HG02798 (cell line): ENCODE measurements around the gene BCAS3.

ENCODE experiments used
- ATAC-seq: cut with Tn5 transposase; IDR thresholded peaks from one replicate; pipeline ENCODE4 v1.9.1; 2021; ENCODE audit warnings: mild to moderate bottlenecking; ENCODE audit not compliant: unreplicated experiment, poor library complexity

Gene BCAS3

GRCh38 chr17:61363601-61364462 lies 686.2 kb downstream of the BCAS3 start:
- no peak for ATAC-seq

GRCh38 chr17:61364463-61364846 lies 686.8 kb downstream of the BCAS3 start:
- ATAC-seq: no peak

- ATAC-seq: no peak
These were observed 688.5 kb downstream of the BCAS3 start for GRCh38 chr17:61366076-61366714.

GRCh38 chr17:61366715-61367413 lies 689.2 kb downstream of the BCAS3 start:
- no peak for ATAC-seq

- no peak for ATAC-seq
These were observed 690.6 kb downstream of the BCAS3 start for GRCh38 chr17:61368049-61368831.

GRCh38 chr17:61368832-61369450 lies 691.3 kb downstream of the BCAS3 start:
- no peak for ATAC-seq

GRCh38 chr17:61369751-61370150 lies 692.1 kb downstream of the BCAS3 start:
- no peak for ATAC-seq

- no peak for ATAC-seq
These were observed 693.5 kb downstream of the BCAS3 start for GRCh38 chr17:61371179-61371578.

GRCh38 chr17:61371606-61372005 lies 694.0 kb downstream of the BCAS3 start:
- ATAC-seq: no peak

- ATAC-seq: no peak
These were observed 694.8 kb downstream of the BCAS3 start for GRCh38 chr17:61372436-61372835.

GRCh38 chr17:61376931-61377838 lies 699.5 kb downstream of the BCAS3 start:
- ATAC-seq: no peak

- ATAC-seq: no peak
These were observed 701.2 kb downstream of the BCAS3 start for GRCh38 chr17:61378658-61379456.

- ATAC-seq: no peak
These were observed 702.0 kb downstream of the BCAS3 start for GRCh38 chr17:61379457-61380216.

- no peak for ATAC-seq
These were observed 702.7 kb downstream of the BCAS3 start for GRCh38 chr17:61380217-61380835.

- no peak for ATAC-seq
These were observed 703.3 kb downstream of the BCAS3 start for GRCh38 chr17:61380836-61381525.

GRCh38 chr17:61381537-61381936 lies 703.9 kb downstream of the BCAS3 start:
- no peak for ATAC-seq
